GM21381 (cell line): ENCODE data around the gene KRTAP12-1.
"Not testable (repeated sequence)": the region's sequence is repeated elsewhere in the genome, so short reads cannot be mapped to it uniquely, and the experiment has no call there.

Source experiments
- ATAC-seq: cut with Tn5 transposase; IDR thresholded peaks from one replicate; pipeline ENCODE4 v1.9.1; 2021; ENCODE audit warnings: mild to moderate bottlenecking, moderate library complexity; ENCODE audit not compliant: unreplicated experiment

KRTAP12-1 gene

DNA sequence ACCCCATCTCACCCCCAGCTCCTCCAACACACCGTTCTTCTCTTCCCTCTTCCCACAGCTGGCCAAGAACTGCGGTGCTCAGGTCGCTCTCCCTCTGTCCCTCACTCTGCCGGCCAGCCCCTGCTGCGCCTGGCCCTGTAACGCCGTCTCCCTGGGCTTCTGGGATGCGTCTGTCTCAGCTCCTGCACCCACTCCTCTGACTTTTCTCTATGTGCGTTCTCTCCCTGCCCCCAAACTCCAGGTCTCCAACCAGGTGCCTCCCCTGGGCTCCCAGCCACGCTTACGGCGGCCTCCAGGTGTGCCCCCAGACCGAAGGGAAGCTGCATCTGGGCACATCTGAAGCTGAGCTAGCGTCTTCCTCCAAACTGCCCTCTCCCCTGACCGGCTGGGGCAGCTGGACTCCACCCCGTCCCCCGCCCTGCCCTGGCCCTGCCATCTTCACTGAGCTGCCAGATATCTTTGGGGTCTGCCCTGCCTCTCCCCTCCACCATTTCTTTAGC is 17.6 kb upstream of the KRTAP12-1 start:
- ATAC-seq, result no peak

- no peak for ATAC-seq
Measured at GRCh38 chr21:44697811-44698734, 16.1 kb upstream of the KRTAP12-1 start.

DNA sequence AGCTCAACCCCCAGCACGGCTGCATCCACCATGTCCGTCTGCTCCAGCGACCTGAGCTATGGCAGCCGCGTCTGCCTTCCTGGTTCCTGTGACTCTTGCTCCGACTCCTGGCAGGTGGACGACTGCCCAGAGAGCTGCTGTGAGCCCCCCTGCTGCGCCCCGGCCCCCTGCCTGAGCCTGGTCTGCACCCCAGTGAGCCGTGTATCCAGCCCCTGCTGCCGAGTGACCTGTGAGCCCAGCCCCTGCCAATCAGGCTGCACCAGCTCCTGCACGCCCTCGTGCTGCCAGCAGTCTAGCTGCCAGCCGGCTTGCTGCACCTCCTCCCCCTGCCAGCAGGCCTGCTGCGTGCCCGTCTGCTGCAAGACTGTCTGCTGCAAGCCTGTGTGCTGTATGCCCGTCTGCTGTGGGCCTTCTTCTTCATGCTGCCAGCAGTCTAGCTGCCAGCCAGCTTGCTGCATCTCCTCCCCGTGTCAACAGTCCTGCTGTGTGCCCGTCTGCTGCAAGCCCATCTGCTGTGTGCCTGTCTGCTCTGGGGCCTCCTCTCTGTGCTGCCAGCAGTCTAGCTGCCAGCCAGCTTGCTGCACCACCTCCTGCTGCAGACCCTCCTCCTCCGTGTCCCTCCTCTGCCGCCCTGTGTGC is 15.3 kb upstream of the KRTAP12-1 start, which contains the start of gene KRTAP10-12:
Gene KRTAP10-12, plus strand, starts transcription at position 1 of the 639 bp plus-strand sequence. Its CDS starts 30 bp downstream, at position 31.
- not testable (repeated sequence) for ATAC-seq

DNA sequence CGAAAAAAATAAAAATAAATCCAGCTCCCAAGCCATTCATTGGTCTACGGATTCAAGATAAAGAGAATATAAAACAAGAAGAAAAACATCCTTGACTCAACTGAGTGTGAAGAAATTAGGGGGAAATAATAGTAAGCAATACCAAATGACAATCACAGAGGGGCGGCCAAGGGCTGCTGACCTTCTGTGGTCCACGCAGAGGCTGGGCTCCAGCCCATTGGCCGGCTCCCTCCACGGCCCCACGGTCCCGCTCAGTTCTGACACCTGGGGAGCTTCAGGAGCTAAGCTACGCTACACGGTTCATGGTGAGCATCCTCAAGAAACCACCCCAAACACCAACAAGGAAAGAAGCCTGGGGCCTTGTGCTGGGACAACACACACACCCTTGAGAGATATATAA is 14.6 kb upstream of the KRTAP12-1 start:
- ATAC-seq, result no peak

GRCh38 chr21:44695641-44696040 is 13.7 kb upstream of the KRTAP12-1 start:
- ATAC-seq, result no peak

DNA sequence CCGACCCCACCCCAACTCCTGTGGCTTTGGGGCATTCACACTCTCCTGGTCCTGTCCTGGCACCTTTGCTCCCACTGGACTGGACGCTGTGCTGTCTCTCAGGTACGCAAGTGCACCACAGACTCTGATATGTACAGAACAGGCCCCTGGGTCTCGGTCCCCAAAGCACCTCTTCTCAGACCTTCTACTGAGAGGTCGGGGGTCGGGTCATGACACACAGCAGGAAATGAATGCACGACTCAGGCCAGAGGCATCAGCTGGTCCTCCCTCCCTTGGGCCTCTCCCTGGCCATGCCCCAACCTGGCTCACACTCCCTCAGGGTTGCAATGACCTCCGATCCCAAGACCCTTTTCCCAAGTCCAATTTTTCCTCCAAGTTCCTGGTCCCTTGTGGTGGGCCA is 13.2 kb upstream of the KRTAP12-1 start:
- no peak for ATAC-seq

DNA sequence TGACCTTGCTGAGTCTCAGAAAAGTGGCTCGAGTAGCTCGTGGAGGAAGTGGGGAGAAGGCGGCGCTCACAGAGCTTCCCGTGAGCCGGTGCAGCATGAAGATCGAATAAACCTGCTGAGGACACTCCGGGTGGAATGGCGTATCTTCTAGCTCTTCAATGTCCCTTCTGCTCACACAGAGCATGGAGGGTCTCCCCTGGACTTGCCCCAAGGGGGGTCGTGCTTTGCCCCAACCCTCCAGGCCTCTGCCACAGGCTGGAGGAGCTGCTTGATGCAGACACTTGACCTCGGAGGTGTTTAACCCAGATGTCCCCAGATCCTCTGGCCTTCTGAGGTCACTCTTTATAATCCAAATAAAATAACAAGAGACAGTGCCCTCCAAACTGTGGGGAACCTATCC is 12.8 kb upstream of the KRTAP12-1 start:
- ATAC-seq, result no peak

DNA sequence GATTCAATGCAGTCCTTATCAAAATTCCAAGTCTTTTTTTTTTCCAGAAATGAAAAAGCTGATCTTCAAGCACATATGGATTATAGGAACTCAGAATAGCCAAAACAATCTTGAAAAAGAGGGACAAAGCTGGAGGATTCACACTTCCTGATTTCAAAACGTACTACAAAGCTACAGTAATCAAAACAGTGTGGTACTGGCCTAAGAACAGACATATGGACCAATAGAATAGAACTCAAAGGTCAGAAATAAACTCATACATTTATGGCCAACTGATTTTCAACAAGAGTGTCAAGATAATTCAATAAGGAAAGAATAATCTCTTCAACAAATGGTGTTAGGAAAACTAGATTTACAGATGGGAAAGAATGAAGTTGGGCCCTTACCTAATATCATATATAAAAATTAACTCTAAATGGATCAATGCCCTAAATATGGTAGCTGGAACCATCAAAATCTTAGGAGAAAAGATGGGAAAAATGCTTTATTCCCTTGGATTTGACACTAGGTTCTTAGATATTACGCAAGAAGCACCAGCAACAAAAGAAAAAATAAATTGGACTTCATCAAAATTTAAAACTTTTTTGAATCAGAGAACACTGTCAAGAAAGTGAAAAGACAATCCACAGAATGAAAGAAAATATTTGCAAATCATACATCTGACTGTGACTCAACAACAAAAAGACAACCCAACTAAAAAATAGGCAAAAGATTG is 11.0 kb upstream of the KRTAP12-1 start:
- ATAC-seq, result no peak

DNA sequence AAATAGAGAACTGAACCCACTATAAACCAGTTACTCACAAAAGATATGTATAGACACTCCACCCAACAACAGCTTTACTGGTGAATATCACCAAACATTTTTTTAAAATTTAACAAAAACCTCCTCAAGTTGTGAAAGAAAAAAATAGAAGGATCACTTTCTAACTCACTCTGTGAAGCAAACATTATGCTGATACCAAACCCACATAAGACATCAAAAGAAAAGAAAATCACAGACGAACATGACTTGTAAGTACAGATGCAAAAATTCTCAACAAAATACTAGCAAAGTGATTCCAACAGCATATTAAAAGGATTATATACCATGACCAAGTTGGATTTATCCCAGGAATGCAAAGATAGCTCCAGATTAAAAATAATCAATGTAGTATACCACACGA is 9.7 kb upstream of the KRTAP12-1 start:
- ATAC-seq, result no peak

GRCh38 chr21:44689740-44690139 is 7.8 kb upstream of the KRTAP12-1 start:
- ATAC-seq, result not testable (repeated sequence)

- ATAC-seq, result no peak
Measured at GRCh38 chr21:44687671-44688070, 5.7 kb upstream of the KRTAP12-1 start.

- no peak for ATAC-seq
Measured at GRCh38 chr21:44686843-44687561, 5.0 kb upstream of the KRTAP12-1 start.

DNA sequence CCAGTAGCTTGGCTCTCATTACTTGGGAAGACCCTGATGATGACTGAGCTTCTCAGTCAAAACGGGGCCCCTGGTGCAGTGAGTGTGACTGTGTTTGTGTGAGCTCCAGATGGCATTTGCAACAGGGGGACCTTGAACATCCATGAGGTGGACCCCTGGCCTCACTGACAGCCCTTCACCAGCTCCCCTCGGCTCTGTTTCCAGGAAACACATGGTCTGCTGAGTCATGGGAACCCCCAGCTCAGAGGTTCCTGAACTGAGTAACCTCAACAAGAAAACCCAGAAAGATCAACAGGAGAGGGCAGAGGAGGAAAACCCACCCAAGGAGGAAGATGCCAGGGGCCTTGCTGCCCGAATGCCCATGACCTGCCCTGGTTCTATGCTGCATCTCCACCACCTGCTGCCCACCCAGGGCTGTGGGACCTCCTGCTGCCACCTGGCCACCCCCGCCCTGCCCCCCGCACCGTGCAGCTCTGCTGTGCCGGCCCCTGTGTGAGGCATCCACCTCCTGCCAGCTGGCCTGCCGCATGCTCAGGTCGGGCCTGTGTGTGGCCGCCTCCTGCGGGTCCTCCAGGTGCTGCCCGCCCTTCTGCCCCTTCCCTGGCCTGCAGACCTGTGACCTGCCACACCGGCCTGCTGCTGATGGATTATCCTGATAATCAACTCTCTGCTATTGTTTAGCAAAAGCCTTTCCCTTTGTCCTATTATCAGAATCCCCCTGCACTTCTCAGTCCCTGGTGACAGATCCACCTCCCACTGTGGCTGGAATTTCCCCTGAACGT is 4.2 kb upstream of the KRTAP12-1 start:
- no peak for ATAC-seq

DNA sequence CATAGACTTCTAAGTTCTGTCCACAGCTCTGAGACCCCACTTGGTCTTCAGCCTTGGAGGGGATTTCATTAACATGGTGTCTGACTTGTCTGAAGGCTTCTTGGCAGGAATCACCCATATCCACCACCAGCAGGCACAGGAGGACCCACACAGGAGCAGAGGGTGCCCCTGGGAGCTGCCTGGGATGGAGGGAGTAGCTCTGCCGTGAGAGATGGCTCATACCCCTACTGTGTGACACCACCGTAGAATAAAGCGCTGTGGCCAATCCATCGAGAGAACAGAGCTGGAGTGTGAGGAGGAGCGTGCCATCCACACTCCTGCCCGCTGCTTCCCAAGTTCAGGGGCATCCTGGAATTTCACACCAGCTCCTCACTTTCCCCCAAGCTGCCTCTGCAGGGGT is 3.1 kb upstream of the KRTAP12-1 start:
- not testable (repeated sequence) for ATAC-seq

- no peak for ATAC-seq
Measured at GRCh38 chr21:44684483-44684882, 2.5 kb upstream of the KRTAP12-1 start.

GRCh38 chr21:44684077-44684476 is 2.1 kb upstream of the KRTAP12-1 start:
- no peak for ATAC-seq

- ATAC-seq, result no peak
Measured at GRCh38 chr21:44682580-44683151, 703 bp upstream of the KRTAP12-1 start.

GRCh38 chr21:44681152-44681551 is 811 bp downstream of the KRTAP12-1 start:
- ATAC-seq, result no peak

DNA sequence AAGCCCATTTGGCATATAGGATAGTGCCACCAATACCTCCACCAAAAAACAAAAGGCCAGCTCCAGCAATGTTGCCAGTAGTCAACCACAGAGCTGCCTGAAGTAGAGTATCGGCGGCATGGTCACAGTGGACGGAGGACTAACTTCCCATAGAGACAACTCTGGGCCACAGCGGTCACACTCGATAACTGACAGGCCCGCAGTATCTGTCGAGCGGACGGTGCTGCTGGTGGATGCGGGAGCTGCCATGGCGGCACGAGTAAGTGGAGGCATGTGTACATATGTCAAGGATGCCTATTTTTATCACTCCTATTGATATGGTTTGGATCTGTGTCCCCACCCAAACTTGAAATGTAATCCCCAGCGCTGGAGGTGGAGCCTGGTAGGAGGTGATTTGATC is 4.1 kb downstream of the KRTAP12-1 start:
- ATAC-seq, result no peak
